HepG2 (cell line): ENCODE measurements around the gene ZNF221. TPM values are rescaled to one million over a fixed set of nuclear protein-coding genes. Genes with fewer than 3 reads are reported as not detected.

Experiments used
- CHD4 ChIP-seq: fragments of 200-600 bp; sonication (generic); IDR thresholded peaks from 2 replicates; pipeline ENCODE4 v1.7.0; 2017; ENCODE audit warnings: mild to moderate bottlenecking, low read length, borderline replicate concordance
- DPF2 ChIP-seq: sonication (generic); formaldehyde crosslinking; IDR thresholded peaks from 2 replicates; pipeline ENCODE4 v1.4.0; 2020; ENCODE audit warnings: mild to moderate bottlenecking, low read depth, missing genetic modification reagents, borderline replicate concordance
- FOXK2 ChIP-seq: fragments of 450-650 bp; IDR thresholded peaks from 2 replicates; pipeline ENCODE4 v1.6.1; 2016
- GMEB1 ChIP-seq: sonication (generic); formaldehyde crosslinking; IDR thresholded peaks from 2 replicates; pipeline ENCODE4 v1.5.1; 2020; ENCODE audit warnings: missing genetic modification reagents, mild to moderate bottlenecking, borderline replicate concordance
- KDM3A ChIP-seq: IDR thresholded peaks from 2 replicates; pipeline ENCODE4 v1.6.1; 2018; ENCODE audit warnings: low read depth, missing compliant biosample characterization
- PRDM15 ChIP-seq: sonication (generic); formaldehyde crosslinking; IDR thresholded peaks from 2 replicates; pipeline ENCODE4 v1.4.0; 2020; ENCODE audit warnings: missing genetic modification reagents
- PTBP1 ChIP-seq: fragments of 200-400 bp; formaldehyde crosslinking; IDR thresholded peaks from 2 replicates; pipeline ENCODE4 v1.6.1; 2018; ENCODE audit warnings: low read length, low read depth; ENCODE audit not compliant: poor library complexity, severe bottlenecking
- SMC3 ChIP-seq: IDR thresholded peaks from 2 replicates; pipeline ENCODE4 v1.6.1; 2011; ENCODE audit warnings: low read length, improper control_type of control experiment
- STAT6 ChIP-seq: sonication (generic); formaldehyde crosslinking; IDR thresholded peaks from 2 replicates; pipeline ENCODE4 v1.4.0; 2020; ENCODE audit warnings: missing genetic modification reagents, mild to moderate bottlenecking, borderline replicate concordance
- SUZ12 ChIP-seq: fragments of 150-350 bp; IDR thresholded peaks from 2 replicates; pipeline ENCODE4 v1.6.1; 2014; ENCODE audit warnings: low read depth, low read length
- TAF15 ChIP-seq: fragments of 200-400 bp; formaldehyde crosslinking; IDR thresholded peaks from one replicate; pipeline ENCODE4 v1.6.1; 2018; ENCODE audit warnings: mild to moderate bottlenecking, low read depth, low read length; ENCODE audit not compliant: poor library complexity, severe bottlenecking
- TCF12 ChIP-seq, 2 experiments: fragments of 450-650 bp in 1 of 2; sonication (generic) in 1 of 2; formaldehyde crosslinking in 1 of 2; IDR thresholded peaks; 2 replicates each; pipeline versions ENCODE4 v1.6.1 to v1.8.0; 2017 to 2022; ENCODE audit warnings: antibody characterized with exemption in 1 of 2, mild to moderate bottlenecking in 1 of 2, missing genetic modification reagents in 1 of 2, moderate library complexity in 1 of 2
- TEAD3 ChIP-seq: optimal IDR thresholded peaks from 2 replicates; pipeline ENCODE3; 2016; ENCODE audit warnings: borderline replicate concordance
- ZFP90 ChIP-seq: sonication (generic); formaldehyde crosslinking; IDR thresholded peaks from 2 replicates; pipeline ENCODE4 v1.8.0; 2022; ENCODE audit warnings: missing genetic modification reagents, mild to moderate bottlenecking, inconsistent platforms, borderline replicate concordance
- ZNF124 ChIP-seq: sonication (generic); formaldehyde crosslinking; IDR thresholded peaks from 2 replicates; pipeline ENCODE4 v1.4.0; 2020; ENCODE audit warnings: missing genetic modification reagents
- ZNF326 ChIP-seq: sonication (generic); formaldehyde crosslinking; IDR thresholded peaks from 2 replicates; pipeline ENCODE4 v1.4.0; 2020; ENCODE audit warnings: missing genetic modification reagents, borderline replicate concordance
- ZNF562 ChIP-seq: sonication (generic); formaldehyde crosslinking; IDR thresholded peaks from 2 replicates; pipeline ENCODE4 v1.8.0; 2022; ENCODE audit warnings: missing genetic modification reagents, borderline replicate concordance
- ZNF564 ChIP-seq: sonication (generic); formaldehyde crosslinking; IDR thresholded peaks from 2 replicates; pipeline ENCODE4 v1.8.1; 2023; ENCODE audit warnings: mild to moderate bottlenecking, missing genetic modification reagents
- ZUFSP ChIP-seq: sonication (generic); formaldehyde crosslinking; IDR thresholded peaks from 2 replicates; pipeline ENCODE4 v1.9.0; 2021; ENCODE audit warnings: missing genetic modification reagents, mild to moderate bottlenecking, borderline replicate concordance
- polyA plus RNA-seq, 8 experiments: library from polyadenylated mRNA; depleted of rRNA in 3 of 8; stranded (reverse) in 7 of 8; unstranded in 1 of 8; fragments of >200 nt; fragmentation: Illumina TruSeq in 4 of 8; extraction: Trizol in 4 of 8; gene quantifications; 2 replicates each; pipeline versions ENCODE4 v1.2.1 to v1.2.3, GENCODE V29; 2011 to 2016; ENCODE audit warnings: low read depth in 4 of 8, missing spikeins in 1 of 8, mixed read lengths in 1 of 8; ENCODE audit not compliant: insufficient read depth in 1 of 8
- total RNA-seq, 5 experiments: library from RNA; depleted of rRNA; stranded (reverse); fragments of >200 nt; fragmentation: Illumina TruSeq; extraction: Trizol; gene quantifications; 2 replicates each; pipeline ENCODE4 v1.2.3, GENCODE V29; 2016; ENCODE audit warnings: low read depth in 1 of 5

The ZNF221 gene
- total and polyA plus RNA-seq, 2 of the 13 experiments (the other 11 are each of a cell fraction or from before 2014, with no cell fraction given), result 0.48 to 3.4 TPM

- TF ChIP-seq DPF2 (no peak), CHD4 (no peak), ZNF326 (CRISPR knock-in tag) (no peak), ZNF562 (no peak), PTBP1 (no peak), SMC3 (peak; percentile 33; the same call in 1 of the 2 replicates), FOXK2 (no peak), TAF15 (no peak), ZNF564 (CRISPR knock-in tag) (no peak), ZFP90 (CRISPR knock-in tag) (no peak), ZUFSP (no peak), GMEB1 (CRISPR knock-in tag) (peak; percentile 84), ZNF124 (CRISPR knock-in tag) (no peak), STAT6 (CRISPR knock-in tag) (no peak), SUZ12 (peak; percentile 77), PRDM15 (CRISPR knock-in tag) (no peak), KDM3A (CRISPR knock-in tag) (no peak), TCF12 (IDR thresholded peaks at IDR 0.05) (no peak), TCF12 (CRISPR knock-in tag; IDR thresholded peaks at IDR 0.05) (no peak), TEAD3 (CRISPR knock-in tag) (peak; percentile 74)
Measured at GRCh38 chr19:44002566-44003460, 51.8 kb downstream of the ZNF221 start, which contains the start of gene ZNF230 (continued).
